ENCODE measurements around the gene ERMARD.

Gene ERMARD

GRCh38 chr6:169801396-169802160 lies 50.2 kb downstream of the ERMARD start:
- no peak for DNase-seq (ENCODE audit: low read depth in 1 of 2, low spot score in 1 of 2)

- DNase-seq (ENCODE audit: low read depth in 1 of 2, low spot score in 1 of 2), result no peak
Observed at GRCh38 chr6:169802790-169803189, 51.4 kb downstream of the ERMARD start.

GRCh38 chr6:169803271-169803811 lies 51.9 kb downstream of the ERMARD start:
- DNase-seq (ENCODE audit: low read depth in 1 of 2, low spot score in 1 of 2), result no peak

GRCh38 chr6:169803816-169804340 lies 52.5 kb downstream of the ERMARD start:
- DNase-seq (ENCODE audit: low read depth in 1 of 2, low spot score in 1 of 2), result no peak

- DNase-seq (ENCODE audit: low read depth in 1 of 2, low spot score in 1 of 2), result no peak
Observed at GRCh38 chr6:169804427-169804826, 53.0 kb downstream of the ERMARD start.

- no peak for DNase-seq (ENCODE audit: low read depth in 1 of 2, low spot score in 1 of 2)
Observed at GRCh38 chr6:169805242-169805838, 53.9 kb downstream of the ERMARD start.

- DNase-seq (ENCODE audit: low read depth in 1 of 2, low spot score in 1 of 2), result no peak
Observed at GRCh38 chr6:169806701-169807100, 55.3 kb downstream of the ERMARD start.

GRCh38 chr6:169807229-169807628 lies 55.8 kb downstream of the ERMARD start:
- no peak for DNase-seq (ENCODE audit: low read depth in 1 of 2, low spot score in 1 of 2)

- no peak for DNase-seq (ENCODE audit: low read depth in 1 of 2, low spot score in 1 of 2)
Observed at GRCh38 chr6:169807699-169808607, 56.5 kb downstream of the ERMARD start.

- no peak for DNase-seq (ENCODE audit: low read depth in 1 of 2, low spot score in 1 of 2)
Observed at GRCh38 chr6:169808608-169808967, 57.2 kb downstream of the ERMARD start.

GRCh38 chr6:169809386-169809785 lies 58.0 kb downstream of the ERMARD start:
- no peak for DNase-seq (ENCODE audit: low read depth in 1 of 2, low spot score in 1 of 2)

GRCh38 chr6:169810066-169810989 lies 58.9 kb downstream of the ERMARD start:
- no peak for DNase-seq (ENCODE audit: low read depth in 1 of 2, low spot score in 1 of 2)

GRCh38 chr6:169811072-169811471 lies 59.6 kb downstream of the ERMARD start:
- DNase-seq (ENCODE audit: low read depth in 1 of 2, low spot score in 1 of 2), result no peak

- no peak for DNase-seq (ENCODE audit: low read depth in 1 of 2, low spot score in 1 of 2)
Observed at GRCh38 chr6:169811521-169812256, 60.3 kb downstream of the ERMARD start.

- no peak for DNase-seq (ENCODE audit: low read depth in 1 of 2, low spot score in 1 of 2)
Observed at GRCh38 chr6:169812257-169812644, 60.8 kb downstream of the ERMARD start.

- DNase-seq (ENCODE audit: low read depth in 1 of 2, low spot score in 1 of 2), result no peak
Observed at GRCh38 chr6:169813969-169814368, 62.5 kb downstream of the ERMARD start.

GRCh38 chr6:169816054-169816453 lies 64.6 kb downstream of the ERMARD start:
- no peak for DNase-seq (ENCODE audit: low read depth in 1 of 2, low spot score in 1 of 2)

GRCh38 chr6:169816975-169817374 lies 65.6 kb downstream of the ERMARD start:
- DNase-seq (ENCODE audit: low read depth in 1 of 2, low spot score in 1 of 2), result no peak

GRCh38 chr6:169820358-169820757 lies 68.9 kb downstream of the ERMARD start:
- no peak for DNase-seq (ENCODE audit: low read depth in 1 of 2, low spot score in 1 of 2)

- no peak for DNase-seq (ENCODE audit: low read depth in 1 of 2, low spot score in 1 of 2)
Observed at GRCh38 chr6:169824021-169824420, 72.6 kb downstream of the ERMARD start.
